K562 (cell line): ENCODE data around the gene SIK3. TPM values are rescaled to one million over a fixed set of nuclear protein-coding genes. Genes with fewer than 3 reads are reported as not detected.

Experiments used
- CBX1 ChIP-seq: sonication (generic); IDR thresholded peaks from 2 replicates; pipeline ENCODE4 v1.6.1; 2016; ENCODE audit warnings: antibody characterized with exemption, low read depth, mild to moderate bottlenecking
- CHD4 ChIP-seq: fragments of 200-600 bp; sonication (generic); IDR thresholded peaks from 3 replicates; pipeline ENCODE4 v1.6.1; 2012; ENCODE audit warnings: low read depth, mild to moderate bottlenecking, mixed read lengths, low read length, inconsistent platforms; ENCODE audit not compliant: insufficient read depth, insufficient replicate concordance, poor library complexity, severe bottlenecking
- CREB1 ChIP-seq, 2 experiments: sonication (generic) in 1 of 2; formaldehyde crosslinking in 1 of 2; IDR thresholded peaks; 2 replicates each; pipeline versions ENCODE4 v1.6.1 to v1.8.0; 2012 to 2022; ENCODE audit warnings: inconsistent platforms in 1 of 2, mild to moderate bottlenecking in 1 of 2, missing genetic modification reagents in 1 of 2, moderate library complexity in 1 of 2
- ETV6 ChIP-seq, 3 experiments: fragments of 150-350 bp in 1 of 3; sonication (generic) in 1 of 3; formaldehyde crosslinking in 1 of 3; IDR thresholded peaks; 2 replicates each; pipeline versions ENCODE4 v1.6.1 to v1.8.0; 2014 to 2022; ENCODE audit warnings: borderline replicate concordance in 2 of 3, low read depth in 2 of 3, antibody characterized with exemption in 1 of 3, low read length in 1 of 3, mild to moderate bottlenecking in 1 of 3, missing genetic modification reagents in 1 of 3
- FOXK2 ChIP-seq, 2 experiments: fragments of 450-650 bp; IDR thresholded peaks in 1 of 2; conservative IDR thresholded peaks in 1 of 2; 2 replicates each; pipeline ENCODE4 v1.6.1; 2016; ENCODE audit warnings: low read depth in 2 of 2, mild to moderate bottlenecking in 1 of 2
- FOXP1 ChIP-seq: sonication (generic); formaldehyde crosslinking; IDR thresholded peaks from 2 replicates; pipeline ENCODE4 v1.8.0; 2022; ENCODE audit warnings: mild to moderate bottlenecking, missing genetic modification reagents
- HNRNPLL ChIP-seq: fragments of 200-400 bp; formaldehyde crosslinking; IDR thresholded peaks from 2 replicates; pipeline ENCODE4 v1.6.1; 2017; ENCODE audit warnings: low read length, low read depth, mild to moderate bottlenecking; ENCODE audit not compliant: poor library complexity, severe bottlenecking
- MTA1 ChIP-seq: fragments of 450-650 bp; IDR thresholded peaks from 2 replicates; pipeline ENCODE4 v1.6.1; 2017; ENCODE audit warnings: borderline replicate concordance
- POLR2G ChIP-seq: fragments of 200-400 bp; formaldehyde crosslinking; IDR thresholded peaks from 2 replicates; pipeline ENCODE4 v1.6.1; 2017; ENCODE audit warnings: low read depth, mild to moderate bottlenecking, antibody characterized with exemption, low read length, moderate library complexity
- RAD51 ChIP-seq: fragments of 450-650 bp; IDR thresholded peaks from 2 replicates; pipeline ENCODE4 v1.7.1; 2016; ENCODE audit warnings: low read depth, mild to moderate bottlenecking, borderline replicate concordance
- SMARCB1 ChIP-seq: IDR thresholded peaks from 2 replicates; pipeline ENCODE4 v1.6.1; 2011; ENCODE audit warnings: improper control_type of control experiment, low read depth; ENCODE audit not compliant: insufficient read length
- SMC3 ChIP-seq: conservative IDR thresholded peaks from 2 replicates; pipeline ENCODE4 v1.6.1; 2011; ENCODE audit warnings: low read depth, low read length, improper control_type of control experiment; ENCODE audit not compliant: insufficient read depth
- TBL1XR1 ChIP-seq, 2 experiments: IDR thresholded peaks; 2 replicates each; pipeline ENCODE4 v1.6.1; 2012; ENCODE audit warnings: improper control_type of control experiment in 2 of 2, low read length in 2 of 2, mild to moderate bottlenecking in 1 of 2
- ZEB2 ChIP-seq: fragments of 450-650 bp; IDR thresholded peaks from 2 replicates; pipeline ENCODE4 v1.6.1; 2016
- ZFX ChIP-seq: sonication (generic); formaldehyde crosslinking; IDR thresholded peaks from 2 replicates; pipeline ENCODE4 v1.8.0; 2022; ENCODE audit warnings: mild to moderate bottlenecking, missing genetic modification reagents, moderate library complexity
- ZNF175 ChIP-seq: fragments of 200-800 bp; sonication (Bioruptor generic); IDR thresholded peaks from 2 replicates; pipeline ENCODE4 v1.6.1; 2016; ENCODE audit warnings: low read depth, mild to moderate bottlenecking, missing genetic modification characterization, missing compliant biosample characterization
- ZNF384 ChIP-seq: IDR thresholded peaks from 2 replicates; pipeline ENCODE4 v1.6.1; 2012; ENCODE audit warnings: low read depth, low read length, improper control_type of control experiment
- polyA plus RNA-seq, 8 experiments: library from polyadenylated mRNA; depleted of rRNA in 4 of 8; stranded (reverse) in 5 of 8; unstranded in 3 of 8; fragments of >200 nt; fragmentation: Nextera tagmentation in 2 of 8; fragmentation: Illumina TruSeq in 1 of 8; extraction: Ambion mirVana in 2 of 8; extraction: Trizol in 1 of 8; gene quantifications; 2 replicates each; pipeline versions ENCODE4 v1.2.1 to v1.2.3, GENCODE V29; 2011 to 2014; ENCODE audit warnings: inconsistent platforms in 1 of 8, missing spikeins in 1 of 8
- total RNA-seq, 7 experiments: library from RNA; depleted of rRNA in 6 of 7; stranded (reverse); fragments of >200 nt in 6 of 7; fragmentation: Illumina TruSeq in 2 of 7; extraction: Trizol in 2 of 7; gene quantifications; 2 replicates each; pipeline versions ENCODE4 v1.2.1 to v1.2.3, GENCODE V29; 2011 to 2021; ENCODE audit warnings: low replicate concordance in 1 of 7
- TF ChIP-seq, protein P1 (sequence below): fragments of 250-450 bp; sonication (Bioruptor Pico); IDR thresholded peaks from 2 replicates; pipeline ENCODE4 v1.8.0; 2022; ENCODE audit warnings: moderate library complexity, mild to moderate bottlenecking, inconsistent platforms
- TF ChIP-seq, protein P2 (sequence below): fragments of 450-650 bp; IDR thresholded peaks from 2 replicates; pipeline ENCODE4 v1.6.1; 2016; ENCODE audit warnings: borderline replicate concordance
- TF ChIP-seq, protein P3 (sequence below): fragments of 450-650 bp; formaldehyde crosslinking; IDR thresholded peaks from 2 replicates; pipeline ENCODE4 v1.4.0; 2020; ENCODE audit warnings: mild to moderate bottlenecking, mixed read lengths

The SIK3 gene
- total and polyA plus RNA-seq, 9 of the 15 experiments (the other 6 are each of a cell fraction or from before 2014, with no cell fraction given): 1.6 to 21.6 (median 8.0) TPM

DNA sequence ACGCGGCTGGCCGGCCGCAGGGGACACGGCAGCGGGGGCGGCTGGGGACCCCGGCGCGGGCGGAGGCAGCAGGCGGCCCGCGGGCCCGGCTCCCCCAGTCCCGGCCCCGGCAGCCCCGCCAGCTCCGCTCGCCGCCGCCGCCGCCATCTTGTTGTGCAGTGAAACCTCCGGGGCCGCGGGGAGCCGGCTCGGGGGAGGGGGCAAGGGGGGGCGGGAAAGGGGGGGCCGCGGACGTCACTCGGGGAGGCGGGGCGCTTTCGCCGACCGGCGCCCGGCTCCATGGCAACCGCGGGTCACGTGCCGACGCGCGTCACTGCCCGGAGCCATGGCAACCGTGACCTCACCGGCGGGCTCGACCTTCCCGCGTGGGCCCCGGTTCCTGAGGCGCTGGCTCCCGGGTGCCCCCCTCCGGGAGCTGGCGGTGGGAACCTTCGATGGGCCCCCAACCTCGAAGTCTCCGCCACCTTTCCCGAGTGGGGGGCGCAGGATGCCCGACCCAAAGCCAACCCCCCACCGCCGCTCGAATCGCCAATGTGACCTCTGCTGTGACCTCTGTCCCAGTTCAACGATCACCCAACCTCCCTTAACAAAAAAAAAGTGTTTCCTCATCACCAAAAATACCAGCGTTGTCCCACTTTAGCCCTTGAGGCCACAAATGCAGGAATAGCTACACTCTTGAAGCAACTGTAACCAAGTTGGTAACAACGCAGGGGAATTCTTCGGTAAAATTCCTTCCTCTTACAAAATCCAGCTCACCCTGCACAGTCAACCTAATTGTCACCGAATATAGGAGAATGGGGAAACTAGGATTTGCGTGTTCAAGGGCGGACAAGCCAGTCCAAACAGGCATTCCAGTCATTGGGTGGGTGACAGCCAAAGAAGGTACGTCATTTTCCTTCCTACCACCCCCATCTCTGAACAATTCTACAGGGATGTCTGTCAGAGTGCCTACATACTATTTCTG lies at the start of gene SIK3 (continued):
- TF ChIP-seq ZNF175 (CRISPR knock-in tag): peak; percentile 92
- TF ChIP-seq ZNF384: peak; percentile 51
- no peak for TF ChIP-seq HNRNPLL
- TF ChIP-seq SMC3: peak; percentile 46; the same call in 1 of the 2 replicates
- TF ChIP-seq CBX1: 0 out of 2 replicates have a peak, but pooled peaks have one; percentile 32
- TF ChIP-seq RAD51: peak; percentile 92
- TF ChIP-seq FOXP1 (CRISPR knock-in tag): peak; percentile 73; the same call in 1 of the 2 replicates
- peak; percentile 32 to 45; a peak in 1 of 4 replicates for TF ChIP-seq TBL1XR1 (IDR thresholded peaks at IDR 0.05; ENCODE audit: low read length in 2 of 2)
- TF ChIP-seq, protein P1, sequence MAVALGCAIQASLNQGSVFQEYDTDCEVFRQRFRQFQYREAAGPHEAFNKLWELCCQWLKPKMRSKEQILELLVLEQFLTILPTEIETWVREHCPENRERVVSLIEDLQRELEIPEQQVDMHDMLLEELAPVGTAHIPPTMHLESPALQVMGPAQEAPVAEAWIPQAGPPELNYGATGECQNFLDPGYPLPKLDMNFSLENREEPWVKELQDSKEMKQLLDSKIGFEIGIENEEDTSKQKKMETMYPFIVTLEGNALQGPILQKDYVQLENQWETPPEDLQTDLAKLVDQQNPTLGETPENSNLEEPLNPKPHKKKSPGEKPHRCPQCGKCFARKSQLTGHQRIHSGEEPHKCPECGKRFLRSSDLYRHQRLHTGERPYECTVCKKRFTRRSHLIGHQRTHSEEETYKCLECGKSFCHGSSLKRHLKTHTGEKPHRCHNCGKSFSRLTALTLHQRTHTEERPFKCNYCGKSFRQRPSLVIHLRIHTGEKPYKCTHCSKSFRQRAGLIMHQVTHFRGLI (CRISPR knock-in tag): no peak
- peak; percentile 68 for TF ChIP-seq ZFX (CRISPR knock-in tag)
- TF ChIP-seq SMARCB1: no peak
- TF ChIP-seq, protein P2, sequence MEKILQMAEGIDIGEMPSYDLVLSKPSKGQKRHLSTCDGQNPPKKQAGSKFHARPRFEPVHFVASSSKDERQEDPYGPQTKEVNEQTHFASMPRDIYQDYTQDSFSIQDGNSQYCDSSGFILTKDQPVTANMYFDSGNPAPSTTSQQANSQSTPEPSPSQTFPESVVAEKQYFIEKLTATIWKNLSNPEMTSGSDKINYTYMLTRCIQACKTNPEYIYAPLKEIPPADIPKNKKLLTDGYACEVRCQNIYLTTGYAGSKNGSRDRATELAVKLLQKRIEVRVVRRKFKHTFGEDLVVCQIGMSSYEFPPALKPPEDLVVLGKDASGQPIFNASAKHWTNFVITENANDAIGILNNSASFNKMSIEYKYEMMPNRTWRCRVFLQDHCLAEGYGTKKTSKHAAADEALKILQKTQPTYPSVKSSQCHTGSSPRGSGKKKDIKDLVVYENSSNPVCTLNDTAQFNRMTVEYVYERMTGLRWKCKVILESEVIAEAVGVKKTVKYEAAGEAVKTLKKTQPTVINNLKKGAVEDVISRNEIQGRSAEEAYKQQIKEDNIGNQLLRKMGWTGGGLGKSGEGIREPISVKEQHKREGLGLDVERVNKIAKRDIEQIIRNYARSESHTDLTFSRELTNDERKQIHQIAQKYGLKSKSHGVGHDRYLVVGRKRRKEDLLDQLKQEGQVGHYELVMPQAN: peak; percentile 56; the same call in 1 of the 2 replicates
- peak in 1 of 2 experiments; percentile 34; a peak in 1 of 4 replicates for TF ChIP-seq FOXK2 (conservative IDR thresholded peaks at IDR 0.05 in 1 of 2, IDR thresholded peaks at IDR 0.05 in 1 of 2; ENCODE audit: low read depth in 2 of 2)
- no peak for TF ChIP-seq CHD4
- TF ChIP-seq CREB1 (IDR thresholded peaks at IDR 0.05): peak; percentile 87
- peak; percentile 92 for TF ChIP-seq CREB1 (CRISPR knock-in tag; IDR thresholded peaks at IDR 0.05)
- peak; percentile 78 for TF ChIP-seq POLR2G
- TF ChIP-seq ZEB2: no peak
- TF ChIP-seq, protein P3, sequence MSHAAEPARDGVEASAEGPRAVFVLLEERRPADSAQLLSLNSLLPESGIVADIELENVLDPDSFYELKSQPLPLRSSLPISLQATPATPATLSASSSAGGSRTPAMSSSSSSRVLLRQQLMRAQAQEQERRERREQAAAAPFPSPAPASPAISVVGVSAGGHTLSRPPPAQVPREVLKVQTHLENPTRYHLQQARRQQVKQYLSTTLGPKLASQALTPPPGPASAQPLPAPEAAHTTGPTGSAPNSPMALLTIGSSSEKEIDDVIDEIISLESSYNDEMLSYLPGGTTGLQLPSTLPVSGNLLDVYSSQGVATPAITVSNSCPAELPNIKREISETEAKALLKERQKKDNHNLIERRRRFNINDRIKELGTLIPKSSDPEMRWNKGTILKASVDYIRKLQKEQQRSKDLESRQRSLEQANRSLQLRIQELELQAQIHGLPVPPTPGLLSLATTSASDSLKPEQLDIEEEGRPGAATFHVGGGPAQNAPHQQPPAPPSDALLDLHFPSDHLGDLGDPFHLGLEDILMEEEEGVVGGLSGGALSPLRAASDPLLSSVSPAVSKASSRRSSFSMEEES (CRISPR knock-in tag): peak; percentile 96
- no peak for TF ChIP-seq ETV6 (IDR thresholded peaks at IDR 0.05; ENCODE audit: borderline replicate concordance in 1 of 2, low read depth in 2 of 2, low read length in 1 of 2)
- no peak for TF ChIP-seq ETV6 (CRISPR knock-in tag; IDR thresholded peaks at IDR 0.05; ENCODE audit: borderline replicate concordance)
- TF ChIP-seq MTA1: 0 out of 2 replicates have a peak, but pooled peaks have one; percentile 41
